GM18498 (cell line): ENCODE results near the gene NUTM1.
A peak's percentile ranks its signal among the peaks of the same experiment; 100 is the strongest.
"Not testable (repeated sequence)": the region's sequence is repeated elsewhere in the genome, so short reads cannot be mapped to it uniquely, and the experiment has no call there.

Experiments used
- ATAC-seq: cut with Tn5 transposase; IDR thresholded peaks from one replicate; pipeline ENCODE4 v1.9.1; 2021; ENCODE audit warnings: mild to moderate bottlenecking, moderate library complexity; ENCODE audit not compliant: unreplicated experiment

Gene NUTM1

GRCh38 chr15:34362047-34362773, 19.1 kb downstream of the NUTM1 start:
- no peak for ATAC-seq

- no peak for ATAC-seq
Measured at GRCh38 chr15:34364041-34364440, 20.9 kb downstream of the NUTM1 start.

DNA sequence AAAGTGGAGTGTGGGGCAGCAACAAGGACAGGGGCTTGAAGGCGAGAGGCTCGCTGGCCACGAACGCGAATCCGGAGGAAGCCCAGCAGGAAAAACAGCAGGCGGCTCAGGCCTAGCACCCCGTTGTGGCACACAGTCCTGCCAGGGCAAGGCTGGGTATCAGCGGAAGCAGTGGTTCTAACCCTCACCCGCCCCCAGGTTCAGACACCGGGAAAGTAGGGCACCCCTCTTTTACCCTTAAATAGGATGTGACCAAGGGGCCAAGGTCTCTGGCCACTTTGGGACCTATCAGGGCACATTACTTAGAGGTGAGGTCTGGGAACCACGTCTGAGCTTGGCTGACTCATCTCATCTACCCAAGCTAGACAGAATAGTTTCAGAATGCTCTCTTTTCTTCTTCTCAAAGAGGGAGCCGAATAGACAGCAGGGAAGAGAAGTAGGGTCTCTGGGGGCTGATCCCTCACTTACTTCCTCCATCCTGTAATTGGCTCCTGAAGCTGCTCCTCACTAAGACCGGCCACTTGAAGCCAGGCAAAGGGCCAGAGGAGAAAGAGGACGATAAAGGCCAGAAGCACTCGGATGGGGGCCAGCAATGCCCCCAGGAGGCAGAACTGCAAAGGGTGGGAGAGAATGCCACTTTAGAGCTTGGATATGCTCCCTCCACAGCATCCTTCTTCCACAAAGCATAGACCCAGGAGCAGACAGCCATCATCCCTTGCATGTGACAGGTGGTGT, 22.1 kb downstream of the NUTM1 start:
- no peak for ATAC-seq

GRCh38 chr15:34365836-34366235, 22.7 kb downstream of the NUTM1 start:
- no peak for ATAC-seq

- no peak for ATAC-seq
Measured at GRCh38 chr15:34366271-34367065, 23.4 kb downstream of the NUTM1 start.

GRCh38 chr15:34367101-34368081, 24.3 kb downstream of the NUTM1 start, which contains the start of gene LPCAT4:
Gene LPCAT4, minus strand, starts transcription at chr15:34367196. Its CDS starts 96 bp downstream, at chr15:34367100.
- ATAC-seq, result peak; percentile 87

GRCh38 chr15:34370129-34370528, 27.0 kb downstream of the NUTM1 start:
- ATAC-seq, result no peak

DNA sequence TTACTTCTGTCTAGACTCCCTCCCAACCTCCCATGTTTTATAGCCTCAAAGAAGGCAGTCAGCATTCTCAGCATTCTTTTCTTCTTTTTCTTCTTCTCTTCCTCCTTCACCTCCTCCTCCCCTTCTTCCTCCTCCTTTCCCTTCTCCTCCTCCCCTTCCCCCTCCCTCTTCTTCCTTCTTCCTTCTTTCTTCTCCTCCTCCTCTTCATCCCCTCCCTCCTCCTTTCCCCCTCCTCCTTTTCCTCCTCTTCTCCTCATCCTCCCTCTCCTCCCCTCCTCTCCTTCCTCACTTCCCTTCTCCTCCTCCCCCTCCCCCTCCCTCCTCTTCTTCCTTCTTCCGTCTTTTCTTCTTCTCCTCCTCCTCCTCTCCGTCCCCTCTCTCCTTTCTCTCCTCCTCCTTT, 27.5 kb downstream of the NUTM1 start:
- ATAC-seq, result no peak

GRCh38 chr15:34373951-34374350, 30.8 kb downstream of the NUTM1 start:
- no peak for ATAC-seq

DNA sequence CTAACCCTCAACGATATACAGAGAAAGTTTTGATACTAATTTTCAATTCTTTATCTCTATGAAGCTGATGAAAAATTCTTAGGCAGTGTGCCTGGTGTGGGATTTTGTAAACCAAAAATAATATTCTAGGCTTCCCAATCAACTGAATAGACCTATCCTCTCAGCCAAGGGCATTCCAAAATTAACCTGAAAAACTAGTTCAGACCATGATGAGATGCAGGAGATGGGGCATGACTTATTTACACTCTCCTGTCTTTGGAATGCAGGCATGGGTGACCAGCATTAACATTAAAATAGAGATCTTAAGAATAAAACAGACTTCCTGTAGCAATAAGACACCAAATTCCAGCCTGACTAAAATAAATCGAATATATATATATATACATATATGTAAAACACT, 31.7 kb downstream of the NUTM1 start:
- no peak for ATAC-seq

DNA sequence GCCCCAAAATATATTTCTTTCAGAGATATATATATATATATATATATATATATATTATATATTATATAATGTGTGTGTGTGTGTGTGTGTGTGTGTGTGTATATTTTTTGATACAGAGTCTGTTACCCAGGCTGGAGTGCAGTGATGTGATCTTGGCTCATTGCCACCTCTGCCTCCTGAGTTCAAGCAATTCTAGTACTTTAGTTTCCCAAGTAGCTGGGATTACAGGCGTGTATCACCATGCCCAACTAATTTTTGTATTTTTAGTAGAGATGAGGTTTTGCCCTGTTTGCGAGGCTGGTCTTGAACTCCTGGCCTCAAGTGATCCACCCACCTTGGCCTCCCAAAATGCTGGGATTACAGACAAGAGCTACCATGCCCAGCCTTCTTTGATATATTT, 32.4 kb downstream of the NUTM1 start:
- ATAC-seq, result not testable (repeated sequence)

DNA sequence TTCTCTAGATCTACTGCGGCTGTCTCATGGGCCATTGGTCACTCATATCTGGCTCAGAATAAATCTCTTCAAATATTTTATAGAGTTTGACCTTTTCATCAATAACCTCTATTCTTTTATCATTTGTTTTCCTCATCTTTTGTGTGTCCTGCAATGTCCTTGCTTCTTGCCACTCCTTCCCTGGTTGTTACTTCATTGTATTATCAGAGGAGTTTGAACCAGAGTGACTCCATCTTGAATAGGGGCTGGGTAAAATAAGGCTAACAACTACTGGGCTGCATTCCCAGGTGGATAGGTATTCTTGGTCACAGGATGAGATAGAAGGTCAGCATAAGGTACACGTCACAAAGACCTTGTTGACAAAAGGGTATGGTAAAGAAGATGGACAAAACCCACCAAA, 33.7 kb downstream of the NUTM1 start:
- no peak for ATAC-seq

- not testable (repeated sequence) for ATAC-seq
Measured at GRCh38 chr15:34380491-34380890, 37.4 kb downstream of the NUTM1 start.

DNA sequence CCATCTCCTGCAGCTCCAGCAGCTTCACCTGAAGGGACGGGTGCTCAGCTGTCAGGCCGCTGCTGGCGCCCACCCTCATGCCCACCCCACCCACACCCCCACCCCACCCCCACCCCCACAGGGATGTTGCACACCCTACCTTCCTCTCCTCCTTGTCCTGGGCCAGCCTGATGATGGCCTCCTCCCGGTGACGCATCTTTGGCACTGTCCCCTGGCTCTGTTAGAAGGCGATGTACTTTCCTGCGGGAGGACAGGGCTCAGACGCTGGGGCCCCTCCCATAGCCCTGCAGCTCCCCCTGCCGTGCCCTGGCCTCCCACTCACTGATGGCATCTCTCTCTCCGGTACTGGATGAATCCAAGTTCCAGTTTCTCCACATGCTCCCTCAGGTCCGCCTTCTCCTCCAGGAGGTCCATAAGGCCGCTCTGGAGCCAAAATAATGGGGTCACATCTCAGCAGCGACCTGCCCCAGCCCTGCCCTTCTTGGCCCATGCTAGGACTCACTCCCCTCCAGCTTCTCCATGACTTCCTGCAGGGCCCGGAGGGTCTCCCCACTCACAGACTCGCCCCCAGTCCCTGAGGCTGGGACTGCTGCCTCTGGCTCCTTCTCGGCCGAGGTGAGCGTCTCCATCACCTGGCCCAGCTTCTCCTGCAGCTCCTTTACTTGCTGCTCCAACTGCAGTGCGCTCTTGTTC, 38.9 kb downstream of the NUTM1 start:
- ATAC-seq, result not testable (repeated sequence)

DNA sequence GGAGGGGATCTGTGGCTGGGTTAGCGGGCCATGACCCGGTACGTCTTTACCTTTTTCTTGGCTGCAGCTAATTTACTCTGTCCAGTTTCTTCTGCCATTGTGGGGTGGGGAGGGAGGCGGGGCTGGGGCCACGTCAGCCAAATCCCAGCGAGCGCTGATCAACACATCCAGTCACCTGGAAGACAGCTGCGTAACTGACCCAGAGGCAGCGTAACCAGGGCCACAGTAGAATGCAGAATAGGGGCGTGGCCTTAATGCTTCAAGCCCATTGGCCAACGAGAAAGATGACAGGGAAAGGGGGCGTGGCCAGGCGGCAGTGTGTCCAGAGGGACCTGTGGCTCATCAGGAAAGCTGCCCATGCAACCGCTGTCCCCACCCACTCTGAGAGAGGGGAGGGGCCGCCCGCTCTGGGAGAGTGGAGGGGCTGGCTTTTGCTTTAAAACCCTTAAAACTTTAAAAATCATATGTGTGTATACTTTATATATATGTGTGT, 46.5 kb downstream of the NUTM1 start:
- ATAC-seq, result not testable (repeated sequence)

DNA sequence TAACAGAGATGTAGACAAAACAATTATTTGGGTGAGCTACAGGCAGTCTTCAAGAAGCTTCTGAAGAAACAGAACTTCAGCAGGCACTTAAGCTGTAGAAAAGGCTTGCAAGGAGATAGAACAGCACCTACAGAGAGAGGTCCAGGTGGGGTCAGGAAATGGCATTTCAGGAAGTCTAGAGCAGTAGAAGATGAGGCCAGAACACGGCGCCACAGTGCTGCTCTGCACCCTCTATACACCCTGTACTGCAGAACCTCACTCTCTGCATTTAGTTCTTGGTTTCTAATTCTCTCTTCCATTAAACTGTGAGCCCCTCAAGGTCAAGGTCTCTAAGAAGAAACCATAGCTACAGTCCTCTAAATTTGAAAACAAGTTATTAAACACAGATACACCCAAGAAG, 49.9 kb downstream of the NUTM1 start:
- not testable (repeated sequence) for ATAC-seq

- not testable (repeated sequence) for ATAC-seq
Measured at GRCh38 chr15:34397637-34398259, 54.6 kb downstream of the NUTM1 start.

DNA sequence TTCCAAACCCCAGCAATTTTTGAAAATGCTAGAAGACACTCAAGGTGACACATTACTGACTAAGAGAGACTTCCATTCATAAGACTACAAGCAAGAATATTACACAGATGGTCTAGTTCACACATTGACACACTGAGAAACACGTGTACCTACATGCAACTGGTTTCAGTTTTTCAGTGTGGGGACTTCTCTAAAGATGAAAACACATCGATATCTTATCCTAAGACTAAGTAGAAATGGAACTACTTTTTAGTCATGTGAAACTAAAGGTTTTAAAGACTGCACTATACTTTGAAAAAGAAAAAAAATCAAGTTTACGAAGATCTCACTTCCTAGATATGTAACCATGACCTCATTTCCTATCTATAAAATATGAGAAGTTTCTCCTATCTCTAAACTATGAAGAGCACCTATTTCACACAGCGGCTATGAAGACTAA, 60.1 kb downstream of the NUTM1 start:
- ATAC-seq, result peak; percentile 61

DNA sequence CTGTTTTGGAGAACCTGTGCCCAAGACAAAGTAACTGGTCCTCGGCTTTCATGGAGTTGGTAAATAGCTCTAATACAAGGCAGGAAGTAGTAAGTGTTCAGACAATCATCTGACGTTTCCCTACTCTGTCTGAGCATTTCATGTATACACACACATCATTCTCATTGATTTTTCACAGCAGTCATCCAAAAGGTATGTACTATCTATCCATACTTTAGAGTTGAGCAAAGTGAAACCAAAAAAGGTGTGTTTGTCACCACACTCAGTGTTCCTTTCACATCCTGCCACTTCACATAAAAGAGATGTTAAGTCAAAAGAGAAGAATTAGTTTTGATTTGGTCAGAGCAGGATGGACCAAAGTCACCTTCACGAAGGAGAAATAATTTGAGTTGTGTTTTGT, 60.8 kb downstream of the NUTM1 start:
- not testable (repeated sequence) for ATAC-seq
